SK-N-SH (cell line): Measurements from ENCODE around the gene AHNAK.

Experiments
- CTCF ChIP-seq: fragments of 200-600 bp; sonication (generic); IDR thresholded peaks from 2 replicates; pipeline ENCODE4 v1.6.1; 2017; ENCODE audit warnings: antibody characterized with exemption, mild to moderate bottlenecking, moderate library complexity
- ELF1 ChIP-seq: IDR thresholded peaks from 2 replicates; pipeline ENCODE4 v1.4.0; 2012
- NFIC ChIP-seq: IDR thresholded peaks from 2 replicates; pipeline ENCODE4 v1.4.0; 2012; ENCODE audit warnings: borderline replicate concordance
- NRF1 ChIP-seq: IDR thresholded peaks from 2 replicates; pipeline ENCODE4 v1.6.1; 2012; ENCODE audit warnings: low read depth, mild to moderate bottlenecking, low read length
- POLR2AphosphoS5 ChIP-seq: IDR thresholded peaks from 2 replicates; pipeline ENCODE4 v1.6.1; 2012; ENCODE audit warnings: low read depth, low read length
- RAD21 ChIP-seq: IDR thresholded peaks from 2 replicates; pipeline ENCODE4 v1.6.1; 2012; ENCODE audit warnings: mild to moderate bottlenecking, low read length

GRCh38 chr11:62419314-62419929 lies 127.2 kb downstream of the AHNAK start:
- TF ChIP-seq RAD21 (no peak), ELF1 (no peak), CTCF (no peak), NFIC (no peak), NRF1 (no peak), POLR2AphosphoS5 (no peak)
